ENCODE data around the gene CGB3. TPM values are rescaled to one million over a fixed set of nuclear protein-coding genes. Genes with fewer than 3 reads are reported as not detected.
A peak's percentile ranks its signal among the peaks of the same experiment; 100 is the strongest.

The CGB3 gene
- total RNA-seq, 1 experiment from 2014 or later, result not detected

DNA sequence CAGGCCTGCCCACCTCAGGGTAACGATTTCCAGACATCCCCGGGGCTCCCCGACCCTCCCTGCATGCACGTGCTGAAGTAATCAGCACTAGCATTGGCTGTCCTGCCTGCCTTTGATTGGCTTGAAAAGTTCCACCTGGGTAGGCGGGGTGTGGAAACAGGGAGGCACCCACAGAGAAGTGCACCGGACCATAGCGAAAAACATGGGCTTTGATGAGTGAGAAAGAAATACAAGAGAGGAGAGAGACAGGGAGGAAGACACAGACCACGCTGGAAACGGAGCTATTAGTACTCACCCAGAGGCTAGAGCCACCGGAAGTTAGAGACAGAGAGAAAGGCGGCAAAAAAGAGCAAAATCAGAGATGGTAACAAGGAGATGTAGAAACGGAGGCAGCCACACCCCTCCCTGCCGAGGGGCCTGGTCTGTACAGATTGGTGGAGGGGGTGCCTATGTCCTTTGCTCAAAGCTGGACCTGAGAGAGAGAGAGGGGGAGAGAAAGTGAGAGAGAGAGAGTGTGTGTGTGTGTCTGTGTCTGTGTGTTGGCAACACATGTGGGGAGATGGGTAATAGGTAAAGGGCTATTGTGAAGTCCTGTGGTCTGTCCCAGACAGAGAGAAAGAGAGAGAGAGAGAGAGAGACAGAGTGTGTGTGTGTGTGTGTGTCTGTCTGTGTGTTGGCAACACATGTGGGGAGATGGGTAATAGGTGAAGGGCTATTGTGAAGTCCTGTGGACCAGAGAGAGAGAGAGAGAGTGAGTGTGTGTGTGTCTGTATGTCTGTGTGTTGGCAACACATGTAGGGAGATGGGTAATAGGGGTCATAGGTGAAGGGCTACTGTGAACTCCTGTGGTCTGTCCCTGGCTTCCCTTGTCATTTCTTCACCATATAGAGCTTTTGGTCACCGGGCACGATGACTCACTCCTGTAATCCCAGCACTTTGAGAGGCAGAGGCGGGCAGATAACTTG lies 2.9 kb downstream of the CGB3 start:
- Histone ChIP-seq H3K4me3 (ENCODE audit: low read depth, low read length) (no peak overlapping the region), H3K4me1 (0 out of 2 replicates have a peak, but pooled peaks cover 9% of the 10 kb centered on the region), H3K36me3 (ENCODE audit: control insufficient read depth, insufficient read depth, low read length) (no peaks in the 10 kb centered on the region), H3K27me3 (replicated peaks; ENCODE audit: control insufficient read depth, insufficient read depth, low read length) (no peaks in the 10 kb centered on the region; the same call in 1 of the 2 replicates), H3K9me3 (no peaks in the 10 kb centered on the region)
- CTCF ChIA-PET, result interaction anchor here (1.3 to 4.0 kb wide), 3 partner anchors 29 to 52 kb away, joined by 4 to 51 read pairs (median 10); partner anchors contain the start of genes GYS1, NTF4 and RUVBL2
- Mint-ChIP-seq H3K27me3 (ENCODE audit: insufficient read depth, unreplicated experiment) (no peaks in the 10 kb centered on the region), H3K9me3 (ENCODE audit: unreplicated experiment) (no peaks in the 10 kb centered on the region), H3K4me1 (ENCODE audit: low read depth, unreplicated experiment) (peaks cover 21% of the 10 kb centered on the region), H3K36me3 (ENCODE audit: insufficient read depth, unreplicated experiment) (peaks cover 15% of the 10 kb centered on the region), H3K4me3 (ENCODE audit: unreplicated experiment) (peak overlapping the region; percentile 79), H3K27ac (ENCODE audit: unreplicated experiment) (no peak overlapping the region)
- no peak for DNase-seq
- POLR2A ChIA-PET, result no interaction called here
- TF ChIP-seq CTCF (IDR thresholded peaks at IDR 0.05; ENCODE audit: insufficient read depth in 1 of 2, low read depth in 1 of 2, low read length in 1 of 2, severe bottlenecking in 1 of 2, unreplicated experiment in 1 of 2), result no peak
- intact Hi-C loops (cut with micrococcal nuclease; ENCODE audit: unreplicated experiment), result no loop called here
- BruUV-seq (replicated peaks), result no TSS peak

GRCh38 chr19:49020342-49020741 lies 3.8 kb downstream of the CGB3 start:
- H3K36me3 Mint-ChIP-seq (ENCODE audit: insufficient read depth, unreplicated experiment), result peaks cover 23% of the 10 kb centered on the region
- no peaks in the 10 kb centered on the region for H3K9me3 ChIP-seq
- no peak overlapping the region for H3K4me3 ChIP-seq (ENCODE audit: low read depth, low read length)
- CTCF ChIA-PET, result interaction anchor here (1.2 to 4.0 kb wide), 5 partner anchors 21 to 86 kb away, joined by 4 to 51 read pairs (median 10); partner anchors contain the start of genes GYS1, NTF4 and RUVBL2
- no peaks in the 10 kb centered on the region for H3K9me3 Mint-ChIP-seq (ENCODE audit: unreplicated experiment)
- intact Hi-C loops (cut with micrococcal nuclease; ENCODE audit: unreplicated experiment), result no loop called here
- H3K4me1 ChIP-seq, result 0 out of 2 replicates have a peak, but pooled peaks cover 9% of the 10 kb centered on the region
- no peak overlapping the region for H3K27ac Mint-ChIP-seq (ENCODE audit: unreplicated experiment)
- H3K27me3 ChIP-seq (replicated peaks; ENCODE audit: control insufficient read depth, insufficient read depth, low read length), result no peaks in the 10 kb centered on the region; the same call in 1 of the 2 replicates
- H3K36me3 ChIP-seq (ENCODE audit: control insufficient read depth, insufficient read depth, low read length), result no peaks in the 10 kb centered on the region
- POLR2A ChIA-PET, result no interaction called here
- H3K27me3 Mint-ChIP-seq (ENCODE audit: insufficient read depth, unreplicated experiment), result no peaks in the 10 kb centered on the region
- BruUV-seq (replicated peaks), result no TSS peak
- TF ChIP-seq CTCF (IDR thresholded peaks at IDR 0.05; ENCODE audit: insufficient read depth in 1 of 2, low read depth in 1 of 2, low read length in 1 of 2, severe bottlenecking in 1 of 2, unreplicated experiment in 1 of 2), result no peak
- H3K4me3 Mint-ChIP-seq (ENCODE audit: unreplicated experiment), result peak overlapping the region; percentile 79
- peaks cover 21% of the 10 kb centered on the region for H3K4me1 Mint-ChIP-seq (ENCODE audit: low read depth, unreplicated experiment)
- no peak for DNase-seq

- Histone ChIP-seq H3K9me3 (no peaks in the 10 kb centered on the region), H3K27me3 (replicated peaks; ENCODE audit: control insufficient read depth, insufficient read depth, low read length) (no peaks in the 10 kb centered on the region; the same call in 1 of the 2 replicates), H3K36me3 (ENCODE audit: control insufficient read depth, insufficient read depth, low read length) (peaks cover 1% of the 10 kb centered on the region; the same call in 1 of the 2 replicates), H3K4me3 (ENCODE audit: low read depth, low read length) (peak overlapping the region; percentile 49), H3K4me1 (0 out of 2 replicates have a peak, but pooled peaks cover 9% of the 10 kb centered on the region)
- intact Hi-C loops (cut with micrococcal nuclease; ENCODE audit: unreplicated experiment), result loop anchor here (2.0 kb wide), 1 partner anchor 21 kb away; no protein-coding TSS in a partner anchor
- DNase-seq, result peak; percentile 84 to 88
- TF ChIP-seq CTCF (IDR thresholded peaks at IDR 0.05; ENCODE audit: insufficient read depth in 1 of 2, low read depth in 1 of 2, low read length in 1 of 2, severe bottlenecking in 1 of 2, unreplicated experiment in 1 of 2), result peak in 1 of 2 experiments; percentile 34
- Mint-ChIP-seq H3K27ac (ENCODE audit: unreplicated experiment) (peak overlapping the region; percentile 45), H3K4me3 (ENCODE audit: unreplicated experiment) (peak overlapping the region; percentile 79), H3K9me3 (ENCODE audit: unreplicated experiment) (no peaks in the 10 kb centered on the region), H3K36me3 (ENCODE audit: insufficient read depth, unreplicated experiment) (peaks cover 31% of the 10 kb centered on the region), H3K4me1 (ENCODE audit: low read depth, unreplicated experiment) (peaks cover 21% of the 10 kb centered on the region), H3K27me3 (ENCODE audit: insufficient read depth, unreplicated experiment) (no peaks in the 10 kb centered on the region)
- ChIA-PET CTCF (interaction anchor here (0.6 to 4.0 kb wide), 11 partner anchors 20 to 129 kb away, joined by 3 to 51 read pairs (median 5); partner anchors contain the start of genes GYS1, NTF4 and RUVBL2), POLR2A (interaction anchor here (0.5 to 1.3 kb wide), 4 partner anchors 26 to 155 kb away, joined by 3 to 9 read pairs (median 3); partner anchors contain the start of genes GYS1 and RUVBL2)
- BruUV-seq (replicated peaks), result no TSS peak
Measured at GRCh38 chr19:49019242-49019932, 4.7 kb downstream of the CGB3 start.

Data from Caco-2 (cell line).